Neuronal stem cell (in vitro differentiated cells): ENCODE results near the gene MRPL54.
A peak's percentile ranks its signal among the peaks of the same experiment; 100 is the strongest.

Source experiments
- DNase-seq: peaks from one replicate; pipeline ENCODE4 v3.0.0-alpha.2; 2013; ENCODE audit warnings: low spot score
- H2AFZ ChIP-seq: one replicate; pipeline ENCODE4 v1.6.1; 2013; ENCODE audit warnings: mild to moderate bottlenecking, low read length, inconsistent platforms
- H2AK5ac ChIP-seq: 2 replicates; pipeline ENCODE4 v1.6.1; 2013; ENCODE audit warnings: low read depth, mild to moderate bottlenecking, inconsistent platforms, low read length, moderate library complexity, mixed read lengths
- H2BK120ac ChIP-seq: 2 replicates; pipeline ENCODE4 v1.6.1; 2013; ENCODE audit warnings: low read depth, mild to moderate bottlenecking, inconsistent platforms, low read length, moderate library complexity, mixed read lengths
- H2BK12ac ChIP-seq: one replicate; pipeline ENCODE4 v1.6.1; 2013; ENCODE audit warnings: low read length, inconsistent platforms
- H2BK15ac ChIP-seq: 2 replicates; pipeline ENCODE4 v1.6.1; 2013; ENCODE audit warnings: mild to moderate bottlenecking, low read length, inconsistent platforms, mixed read lengths
- H2BK5ac ChIP-seq: one replicate; pipeline ENCODE4 v1.6.1; 2013; ENCODE audit warnings: inconsistent platforms, mild to moderate bottlenecking, low read length, moderate library complexity
- H3K14ac ChIP-seq: one replicate; pipeline ENCODE4 v1.6.1; 2013; ENCODE audit warnings: low read length, inconsistent platforms
- H3K18ac ChIP-seq: 2 replicates; pipeline ENCODE4 v1.6.1; 2013; ENCODE audit warnings: low read length, inconsistent platforms
- H3K23ac ChIP-seq: 2 replicates; pipeline ENCODE4 v1.6.1; 2013; ENCODE audit warnings: low read depth, mild to moderate bottlenecking, mixed read lengths, low read length, inconsistent platforms; ENCODE audit not compliant: poor library complexity
- H3K27ac ChIP-seq: replicated peaks from 3 replicates; pipeline ENCODE4 v1.5.1; 2013; ENCODE audit warnings: low read length, inconsistent platforms
- H3K27me3 ChIP-seq, 3 experiments: 2 replicates each; pipeline ENCODE4 v1.6.1; 2013; ENCODE audit warnings: low read length in 3 of 3, mild to moderate bottlenecking in 2 of 3, inconsistent platforms in 1 of 3, low read depth in 1 of 3, mixed read lengths in 1 of 3, moderate library complexity in 1 of 3; ENCODE audit not compliant: control insufficient read depth in 3 of 3, insufficient read depth in 3 of 3
- H3K36me3 ChIP-seq, 2 donors: replicated peaks in 1 of 2; 2 replicates each; pipeline ENCODE4 v1.6.1; 2013; ENCODE audit warnings: low read length in 2 of 2; ENCODE audit not compliant: control insufficient read depth in 2 of 2, insufficient read depth in 2 of 2
- H3K4ac ChIP-seq: 2 replicates; pipeline ENCODE4 v1.6.1; 2013; ENCODE audit warnings: inconsistent platforms, mild to moderate bottlenecking, low read length, moderate library complexity
- H3K4me1 ChIP-seq, 2 donors: 1 replicate in 1 of 2; 2 replicates in 1 of 2; pipeline ENCODE4 v1.6.1; 2013; ENCODE audit warnings: low read length in 2 of 2, low read depth in 1 of 2; ENCODE audit not compliant: control insufficient read depth in 2 of 2, insufficient read depth in 1 of 2
- H3K4me2 ChIP-seq: one replicate; pipeline ENCODE4 v1.6.1; 2013; ENCODE audit warnings: mild to moderate bottlenecking, low read length, inconsistent platforms; ENCODE audit not compliant: insufficient read depth, poor library complexity, severe bottlenecking
- H3K4me3 ChIP-seq, 2 donors: 2 replicates each; pipeline ENCODE4 v1.5.1; 2013; ENCODE audit warnings: low read length in 2 of 2, mild to moderate bottlenecking in 2 of 2, inconsistent platforms in 1 of 2, moderate library complexity in 1 of 2
- H3K79me1 ChIP-seq: one replicate; pipeline ENCODE4 v1.6.1; 2013; ENCODE audit warnings: low read depth, mild to moderate bottlenecking, inconsistent platforms, low read length, moderate library complexity
- H3K9ac ChIP-seq: one replicate; pipeline ENCODE4 v1.6.1; 2013; ENCODE audit warnings: mild to moderate bottlenecking, low read depth, low read length, inconsistent platforms; ENCODE audit not compliant: poor library complexity
- H3K9me3 ChIP-seq, 2 donors: replicated peaks in 1 of 2; 2 replicates each; pipeline versions ENCODE3 to v1.6.1; 2013; ENCODE audit warnings: low read length in 2 of 2, mild to moderate bottlenecking in 2 of 2, inconsistent platforms in 1 of 2, low read depth in 1 of 2, mixed read lengths in 1 of 2, moderate library complexity in 1 of 2; ENCODE audit not compliant: control insufficient read depth in 2 of 2, insufficient read depth in 1 of 2
- H4K8ac ChIP-seq: one replicate; pipeline ENCODE4 v1.6.1; 2013; ENCODE audit warnings: low read depth, mild to moderate bottlenecking, inconsistent platforms, low read length, moderate library complexity
- H4K91ac ChIP-seq: one replicate; pipeline ENCODE4 v1.6.1; 2013; ENCODE audit warnings: low read length, low read depth, mild to moderate bottlenecking, inconsistent platforms; ENCODE audit not compliant: poor library complexity
- WGBS, 2 donors: extraction: QIAGEN DNeasy Blood & Tissue Kit; methylation state at CpG; one replicate each; pipeline ENCODE4 v1.1.7; 2013; ENCODE audit warnings: missing lambda C conversion rate in 2 of 2, mixed read lengths in 1 of 2; ENCODE audit not compliant: insufficient read length in 2 of 2, insufficient replicate concordance in 1 of 2; ENCODE audit errors: extremely low coverage in 2 of 2; 5-methylcytosine and 5-hydroxymethylcytosine counted together

Gene MRPL54

GRCh38 chr19:3723883-3724282 is 38.6 kb upstream of the MRPL54 start:
- H2BK120ac ChIP-seq = no peak overlapping the region

GRCh38 chr19:3725121-3725520 is 37.4 kb upstream of the MRPL54 start:
- H3K14ac ChIP-seq = no peak overlapping the region
- peak overlapping the region; percentile 49 for H2BK15ac ChIP-seq
- no peak overlapping the region for H3K23ac ChIP-seq
- H3K36me3 ChIP-seq = no peaks in the 10 kb centered on the region
- H4K8ac ChIP-seq = no peak overlapping the region
- no peak overlapping the region for H3K18ac ChIP-seq
- DNase-seq = no peak
- peaks cover 6 to 17% of the 10 kb centered on the region in 2 donors for H3K4me1 ChIP-seq
- H3K4me3 ChIP-seq = no peak overlapping the region
- no peak overlapping the region for H3K27ac ChIP-seq
- H3K9me3 ChIP-seq = peaks cover 0 to 3% of the 10 kb centered on the region in 2 donors
- H3K9ac ChIP-seq = no peak overlapping the region
- no peak overlapping the region for H3K4ac ChIP-seq
- no peak overlapping the region for H2BK120ac ChIP-seq
- H2BK12ac ChIP-seq = no peak overlapping the region
- H2BK5ac ChIP-seq = no peak overlapping the region
- H2AK5ac ChIP-seq = peak overlapping the region; percentile 83
- H4K91ac ChIP-seq = no peak overlapping the region
- H3K79me1 ChIP-seq = peaks cover 2% of the 10 kb centered on the region
- H3K27me3 ChIP-seq = peaks cover 0 to 29% (median 5%) of the 10 kb centered on the region in 3 experiments
- no peak overlapping the region for H3K4me2 ChIP-seq
- no CpG with 5 or more reads among the region's 3 CpGs for WGBS, 2 donors
- H2AFZ ChIP-seq = no peak overlapping the region

More at GRCh38 chr19:3723883-3724282, 38.6 kb upstream of the MRPL54 start:
- H3K4me2 ChIP-seq = no peak overlapping the region
- no peak overlapping the region for H3K4ac ChIP-seq
- H2AFZ ChIP-seq = no peak overlapping the region
- H3K79me1 ChIP-seq = peaks cover 2% of the 10 kb centered on the region
- no peak overlapping the region for H2AK5ac ChIP-seq
- no peak overlapping the region for H2BK15ac ChIP-seq
- H3K4me1 ChIP-seq = peaks cover 6 to 17% of the 10 kb centered on the region in 2 donors
- H4K8ac ChIP-seq = no peak overlapping the region
- H3K23ac ChIP-seq = no peak overlapping the region
- no peak overlapping the region for H4K91ac ChIP-seq
- H3K27me3 ChIP-seq = peaks cover 0 to 29% (median 5%) of the 10 kb centered on the region in 3 experiments
- no peak overlapping the region for H2BK12ac ChIP-seq
- no peak overlapping the region for H3K9ac ChIP-seq
- H3K9me3 ChIP-seq = no peaks in the 10 kb centered on the region
- no peaks in the 10 kb centered on the region for H3K36me3 ChIP-seq
- H2BK5ac ChIP-seq = no peak overlapping the region
- no peak overlapping the region for H3K4me3 ChIP-seq
- DNase-seq = no peak
- WGBS, 2 donors = no CpG with 5 or more reads among the region's 8 CpGs
- H3K18ac ChIP-seq = no peak overlapping the region
- no peak overlapping the region for H3K14ac ChIP-seq
- no peak overlapping the region for H3K27ac ChIP-seq

- DNase-seq = no peak
- peak overlapping the region; percentile 18 for H3K4me2 ChIP-seq
- no peak overlapping the region for H3K27ac ChIP-seq
- H2AK5ac ChIP-seq = peak overlapping the region; percentile 56
- H3K9ac ChIP-seq = no peak overlapping the region
- H2AFZ ChIP-seq = no peak overlapping the region
- H3K79me1 ChIP-seq = peaks cover 2% of the 10 kb centered on the region
- peak overlapping the region; percentile 71 for H3K18ac ChIP-seq
- H2BK15ac ChIP-seq = no peak overlapping the region
- no peak overlapping the region for H3K14ac ChIP-seq
- peaks cover 0 to 29% (median 5%) of the 10 kb centered on the region in 3 experiments for H3K27me3 ChIP-seq
- no peak overlapping the region for H3K4ac ChIP-seq
- no peak overlapping the region for H4K8ac ChIP-seq
- H3K4me3 ChIP-seq = peak overlapping the region in 1 of 2 donors; percentile 43
- no peaks in the 10 kb centered on the region for H3K36me3 ChIP-seq
- H2BK5ac ChIP-seq = no peak overlapping the region
- no peak overlapping the region for H2BK120ac ChIP-seq
- H2BK12ac ChIP-seq = no peak overlapping the region
- WGBS, 2 donors = no CpG with 5 or more reads among the region's 14 CpGs
- peaks cover 0 to 3% of the 10 kb centered on the region in 2 donors for H3K9me3 ChIP-seq
- peaks cover 6 to 17% of the 10 kb centered on the region in 2 donors for H3K4me1 ChIP-seq
- H3K23ac ChIP-seq = peak overlapping the region; percentile 55
- H4K91ac ChIP-seq = no peak overlapping the region
These were observed 36.7 kb upstream of the MRPL54 start for GRCh38 chr19:3725640-3726310.

- Histone ChIP-seq H3K4ac (peak overlapping the region; percentile 37), H4K8ac (no peak overlapping the region), H3K4me1 (peaks cover 0 to 5% of the 10 kb centered on the region in 2 donors), H2BK15ac (no peak overlapping the region), H3K27ac (no peak overlapping the region), H3K4me3 (no peak overlapping the region), H2AFZ (no peak overlapping the region), H3K9ac (no peak overlapping the region), H2AK5ac (no peak overlapping the region), H3K18ac (no peak overlapping the region), H3K23ac (peak overlapping the region; percentile 16), H2BK5ac (peak overlapping the region; percentile 82), H2BK120ac (no peak overlapping the region), H3K79me1 (peaks cover 3% of the 10 kb centered on the region), H3K27me3 (peaks cover 0 to 6% (median 0%) of the 10 kb centered on the region in 3 experiments), H3K36me3 (no peaks in the 10 kb centered on the region), H3K4me2 (no peak overlapping the region), H2BK12ac (no peak overlapping the region), H3K9me3 (peaks cover 0 to 4% of the 10 kb centered on the region in 2 donors), H3K14ac (no peak overlapping the region), H4K91ac (no peak overlapping the region)
- no CpG with 5 or more reads among the region's 32 CpGs for whole genome bisulfite sequencing, 2 donors
- no peak for DNase-seq
These were observed 32.0 kb upstream of the MRPL54 start for GRCh38 chr19:3730457-3730958.
